Smooth muscle cell (in vitro differentiated cells): Measurements from ENCODE around the gene ANXA9. TPM values are rescaled to one million over a fixed set of nuclear protein-coding genes. Genes with fewer than 3 reads are reported as not detected.
A peak's percentile ranks its signal among the peaks of the same experiment; 100 is the strongest.

Source experiments
- DNase-seq: peaks from one replicate; lab custom pipeline; 2025; ENCODE audit not compliant: unreplicated experiment; lab: John Stamatoyannopoulos, UW
- H2AFZ ChIP-seq: fragments of 200-600 bp; sonication (generic); 2 replicates; pipeline ENCODE4 v1.6.0; 2016; ENCODE audit warnings: antibody characterized with exemption, low read depth, mild to moderate bottlenecking
- H3F3A ChIP-seq: fragments of 200-600 bp; sonication (generic); 2 replicates; pipeline ENCODE4 v1.6.0; 2017; ENCODE audit warnings: antibody characterized with exemption, low read depth
- H3K27ac ChIP-seq: fragments of 200-600 bp; sonication (generic); 2 replicates; pipeline ENCODE4 v1.5.1; 2016; ENCODE audit warnings: low read depth, mild to moderate bottlenecking
- H3K27me3 ChIP-seq: fragments of 200-600 bp; sonication (generic); 2 replicates; pipeline ENCODE4 v1.6.1; 2016; ENCODE audit warnings: low read depth, mild to moderate bottlenecking
- H3K36me3 ChIP-seq: fragments of 200-600 bp; sonication (generic); 2 replicates; pipeline ENCODE4 v1.5.1; 2016; ENCODE audit warnings: low read depth
- H3K4me1 ChIP-seq: fragments of 200-600 bp; sonication (generic); 2 replicates; pipeline ENCODE4 v1.5.1; 2016; ENCODE audit warnings: low read depth
- H3K4me2 ChIP-seq: fragments of 200-600 bp; sonication (generic); 2 replicates; pipeline ENCODE4 v1.6.0; 2016; ENCODE audit warnings: mild to moderate bottlenecking
- H3K4me3 ChIP-seq: fragments of 200-600 bp; sonication (generic); 2 replicates; pipeline ENCODE4 v1.5.1; 2016; ENCODE audit warnings: mild to moderate bottlenecking
- H3K79me2 ChIP-seq: fragments of 200-600 bp; sonication (generic); 2 replicates; pipeline ENCODE4 v1.6.0; 2016; ENCODE audit warnings: low read depth, mild to moderate bottlenecking
- H3K9ac ChIP-seq: fragments of 200-600 bp; sonication (generic); 2 replicates; pipeline ENCODE4 v1.6.0; 2016; ENCODE audit warnings: low read depth
- H3K9me3 ChIP-seq: fragments of 200-600 bp; sonication (generic); replicated peaks from 2 replicates; pipeline ENCODE4 v1.5.1; 2016; ENCODE audit warnings: low read depth
- H4K20me1 ChIP-seq: fragments of 200-600 bp; sonication (generic); 2 replicates; pipeline ENCODE4 v1.6.0; 2016; ENCODE audit warnings: low read depth
- CTCF ChIP-seq: fragments of 200-600 bp; sonication (generic); IDR thresholded peaks from 2 replicates; pipeline ENCODE4 v1.5.1; 2017; ENCODE audit warnings: borderline replicate concordance, mild to moderate bottlenecking, antibody characterized with exemption; ENCODE audit not compliant: insufficient read depth, poor library complexity, severe bottlenecking
- WGBS: methylation state at CpG from one replicate; pipeline ENCODE4 v1.1.7; 2016; ENCODE audit warnings: low lambda C conversion rate; 5-methylcytosine and 5-hydroxymethylcytosine counted together
- polyA plus RNA-seq: library from polyadenylated mRNA; unstranded; fragments of >200 nt; fragmentation: Nextera tagmentation; extraction: Ambion mirVana; gene quantifications from 2 replicates; pipeline ENCODE4 v1.2.1, GENCODE V29; 2016
- total RNA-seq: library from RNA; depleted of rRNA; stranded (reverse); fragments of >200 nt; gene quantifications from 2 replicates; pipeline ENCODE4 v1.2.3, GENCODE V29; 2014

ANXA9 gene
- total and polyA plus RNA-seq, 2 experiments from 2014 or later = 0.31 to 2.6 TPM

GRCh38 chr1:151035167-151035566 is 53.1 kb downstream of the ANXA9 start:
- Histone ChIP-seq H2AFZ (no peak overlapping the region), H3K4me2 (no peak overlapping the region), H3K9me3 (no peaks in the 10 kb centered on the region), H3K4me3 (no peak overlapping the region), H3K27me3 (no peaks in the 10 kb centered on the region), H3K9ac (no peak overlapping the region), H4K20me1 (no peaks in the 10 kb centered on the region), H3F3A (no peaks in the 10 kb centered on the region), H3K4me1 (no peaks in the 10 kb centered on the region), H3K27ac (no peak overlapping the region), H3K36me3 (peaks cover 5% of the 10 kb centered on the region), H3K79me2 (no peaks in the 10 kb centered on the region)
- no peak for DNase-seq
- WGBS = 89% methylated on average over 3 of the region's 3 CpGs
- no peak for TF ChIP-seq CTCF

- Histone ChIP-seq H3F3A (no peaks in the 10 kb centered on the region), H3K79me2 (no peaks in the 10 kb centered on the region), H3K9ac (no peak within 1 kb of the TSS), H4K20me1 (no peaks in the 10 kb centered on the region), H3K4me1 (no peaks in the 10 kb centered on the region), H3K4me3 (no peak within 1 kb of the TSS), H2AFZ (no peak within 1 kb of the TSS), H3K27ac (peak within 1 kb of the TSS; percentile 10), H3K9me3 (no peaks in the 10 kb centered on the region), H3K27me3 (no peaks in the 10 kb centered on the region), H3K4me2 (no peak within 1 kb of the TSS), H3K36me3 (peaks cover 5% of the 10 kb centered on the region)
- DNase-seq = no peak
- no peak for TF ChIP-seq CTCF
- WGBS = 44% methylated on average over 2 of the region's 2 CpGs
These were observed 54.3 kb downstream of the ANXA9 start, which contains the start of gene BNIPL for GRCh38 chr1:151036356-151036755. Gene BNIPL, plus strand, starts transcription at chr1:151036586. Its CDS starts 140 bp downstream, at chr1:151036726.

- Histone ChIP-seq H3K79me2 (no peaks in the 10 kb centered on the region), H3K36me3 (peaks cover 5% of the 10 kb centered on the region)
- 83% methylated on average over 6 of the region's 6 CpGs for WGBS
These were observed 54.9 kb downstream of the ANXA9 start for GRCh38 chr1:151037032-151037431.

More at GRCh38 chr1:151037032-151037431, 54.9 kb downstream of the ANXA9 start:
- no peaks in the 10 kb centered on the region for H3K27me3 ChIP-seq
- H3K27ac ChIP-seq = no peak overlapping the region
- H3K4me3 ChIP-seq = no peak overlapping the region
- H3K9ac ChIP-seq = no peak overlapping the region
- H3K9me3 ChIP-seq = no peaks in the 10 kb centered on the region
- no peaks in the 10 kb centered on the region for H3F3A ChIP-seq
- no peak overlapping the region for H3K4me2 ChIP-seq
- no peaks in the 10 kb centered on the region for H4K20me1 ChIP-seq
- DNase-seq = no peak
- TF ChIP-seq CTCF = no peak
- no peaks in the 10 kb centered on the region for H3K4me1 ChIP-seq
- H2AFZ ChIP-seq = no peak overlapping the region
